Endothelial cell of umbilical vein (primary cell): ENCODE data around the gene KCNV2. TPM values are rescaled to one million over a fixed set of nuclear protein-coding genes. Genes with fewer than 3 reads are reported as not detected.

Experiments used
- BruUV-seq: library from RNA; stranded (reverse); fragments of 400-500 nt; replicated peaks from 2 replicates; lab custom pipeline; 2021; lab: Mats Ljungman, UMichigan
- CTCF ChIA-PET: fragments of 300-600, 350-600 bp; sonication (Branson Sonifier 250); formaldehyde crosslinking; loops from one replicate; lab custom pipeline; 2021; ENCODE audit warnings: antibody characterized with exemption, inconsistent platforms; lab: Charles Lee
- POLR2A ChIA-PET: fragments of 300-600, 350-600 bp; sonication (Branson Sonifier 250); formaldehyde crosslinking; loops from one replicate; lab custom pipeline; 2021; ENCODE audit warnings: antibody characterized with exemption, inconsistent platforms; lab: Charles Lee
- DNase-seq: peaks from one replicate; pipeline ENCODE4 v3.0.0-alpha.2; 2011; ENCODE audit warnings: low read depth, low spot score
- FAIRE-seq: peaks from 2 replicates; lab custom pipeline; 2011; peaks lifted over from hg19 to GRCh38; lab: Jason Lieb, UNC
- H2AFZ ChIP-seq: 2 replicates; pipeline ENCODE4 v1.6.0; 2012; ENCODE audit warnings: low read depth, low read length, control low read depth, inconsistent platforms
- H3K27ac ChIP-seq: 2 replicates; pipeline ENCODE4 v1.5.1; 2011; ENCODE audit warnings: low read depth, mild to moderate bottlenecking, control low read depth, low read length, moderate library complexity; ENCODE audit not compliant: insufficient read depth
- H3K27me3 ChIP-seq, 2 experiments: 2 replicates each; pipeline versions ENCODE4 v1.6.0 to v1.6.1; 2011; ENCODE audit warnings: low read length in 2 of 2, mixed read lengths in 1 of 2; ENCODE audit not compliant: control insufficient read depth in 2 of 2, insufficient read depth in 2 of 2
- H3K36me3 ChIP-seq, 2 experiments: 2 replicates in 1 of 2; 3 replicates in 1 of 2; pipeline ENCODE4 v1.5.1; 2011; ENCODE audit warnings: low read length in 2 of 2, mild to moderate bottlenecking in 1 of 2, moderate library complexity in 1 of 2; ENCODE audit not compliant: control insufficient read depth in 2 of 2, insufficient read depth in 2 of 2; ENCODE audit errors: extremely low read depth in 1 of 2
- H3K4me1 ChIP-seq: 3 replicates; pipeline ENCODE4 v1.5.1; 2011; ENCODE audit warnings: mild to moderate bottlenecking, low read length; ENCODE audit not compliant: control insufficient read depth, insufficient read depth; ENCODE audit errors: extremely low read depth
- H3K4me2 ChIP-seq: 2 replicates; pipeline ENCODE4 v1.6.1; 2011; ENCODE audit warnings: low read length, control low read depth, mixed read lengths; ENCODE audit not compliant: insufficient read depth
- H3K4me3 ChIP-seq, 3 experiments: fragments of 200-600 bp in 1 of 3; sonication (generic), shearing (Covaris generic) in 1 of 3; replicated peaks in 1 of 3; 2 replicates each; pipeline ENCODE4 v1.5.1; 2011 to 2016; ENCODE audit warnings: control low read depth in 3 of 3, low read length in 3 of 3, mild to moderate bottlenecking in 2 of 3, inconsistent platforms in 1 of 3, low read depth in 1 of 3, moderate library complexity in 1 of 3; ENCODE audit not compliant: insufficient read depth in 1 of 3
- H3K79me2 ChIP-seq: 2 replicates; pipeline ENCODE4 v1.6.0; 2012; ENCODE audit warnings: low read length, inconsistent platforms; ENCODE audit not compliant: control insufficient read depth, insufficient read depth
- H3K9ac ChIP-seq: replicated peaks from 2 replicates; pipeline ENCODE3; 2011; ENCODE audit warnings: low read length, control low read depth; ENCODE audit not compliant: insufficient read depth; ENCODE audit errors: extremely low read depth
- H3K9me1 ChIP-seq: replicated peaks from 3 replicates; pipeline ENCODE4 v1.6.0; 2011; ENCODE audit warnings: mild to moderate bottlenecking, low read length; ENCODE audit not compliant: control insufficient read depth, insufficient read depth; ENCODE audit errors: extremely low read depth
- H3K9me3 ChIP-seq: replicated peaks from 2 replicates; pipeline ENCODE4 v1.5.1; 2012; ENCODE audit warnings: low read length, inconsistent platforms; ENCODE audit not compliant: control insufficient read depth, insufficient read depth
- H4K20me1 ChIP-seq: replicated peaks from 2 replicates; pipeline ENCODE3; 2011; ENCODE audit warnings: mild to moderate bottlenecking, low read length; ENCODE audit not compliant: control insufficient read depth, insufficient read depth; ENCODE audit errors: extremely low read depth
- EZH2 ChIP-seq: IDR thresholded peaks from 2 replicates; pipeline ENCODE4 v1.6.1; 2012; ENCODE audit warnings: borderline replicate concordance, low read depth, mild to moderate bottlenecking, moderate library complexity, low read length, inconsistent platforms; ENCODE audit not compliant: severe bottlenecking
- FOS ChIP-seq: IDR thresholded peaks from 2 replicates; pipeline ENCODE4 v1.6.1; 2011; ENCODE audit warnings: mild to moderate bottlenecking, low read length, moderate library complexity, borderline replicate concordance; ENCODE audit not compliant: insufficient read depth
- GATA2 ChIP-seq: IDR thresholded peaks from 2 replicates; pipeline ENCODE4 v1.7.0; 2011; ENCODE audit warnings: low read depth, mild to moderate bottlenecking, moderate library complexity, mixed read lengths, low read length; ENCODE audit not compliant: insufficient read length, insufficient read depth
- JUN ChIP-seq: IDR thresholded peaks from 2 replicates; pipeline ENCODE4 v1.6.1; 2011; ENCODE audit warnings: borderline replicate concordance, low read depth; ENCODE audit not compliant: insufficient read length, insufficient read depth
- MYC ChIP-seq: IDR thresholded peaks from one replicate; pipeline ENCODE4 v1.6.1; 2011; ENCODE audit warnings: mild to moderate bottlenecking, low read depth, low read length
- POLR2A ChIP-seq: IDR thresholded peaks from 2 replicates; pipeline ENCODE4 v1.6.1; 2012; ENCODE audit warnings: low read depth, mild to moderate bottlenecking, control low read depth, low read length
- POLR2AphosphoS5 ChIP-seq: IDR thresholded peaks from 2 replicates; pipeline ENCODE4 v1.6.1; 2012; ENCODE audit warnings: low read depth, mild to moderate bottlenecking, control low read depth, low read length, moderate library complexity; ENCODE audit not compliant: insufficient read depth
- dilution Hi-C: fragments of 300-500 bp; cut with MboI; formaldehyde crosslinking; loops from one replicate; pipeline ENCODE4 v1.15.0; 2019; ENCODE audit warnings: low sequenced_read_pairs; ENCODE audit not compliant: extremely low pct_ligation_motif_present
- intact Hi-C: fragments of 100-400 bp; cut with micrococcal nuclease; formaldehyde crosslinking; loops from one replicate; pipeline ENCODE4 v1.10.0; 2022
- polyA plus RNA-seq, 4 experiments: library from polyadenylated mRNA; depleted of rRNA in 3 of 4; stranded (reverse) in 3 of 4; unstranded in 1 of 4; fragments of >200 nt; gene quantifications; 2 replicates each; pipeline versions ENCODE4 v1.2.1 to v1.2.3, GENCODE V29; 2011 to 2012; ENCODE audit warnings: missing spikeins in 1 of 4
- total RNA-seq: library from RNA; stranded (reverse); gene quantifications from 2 replicates; pipeline ENCODE4 v1.2.3, GENCODE V29; 2021
- TF ChIP-seq, protein P1 (sequence below): IDR thresholded peaks from 2 replicates; pipeline ENCODE4 v1.6.1; 2011; ENCODE audit not compliant: insufficient read depth, insufficient read length
- TF ChIP-seq, protein P2 (sequence below), 2 donors: IDR thresholded peaks; 1 replicate in 1 of 2; 2 replicates in 1 of 2; pipeline ENCODE4 v1.5.1; 2011; ENCODE audit warnings: low read length in 2 of 2, mild to moderate bottlenecking in 2 of 2, moderate library complexity in 2 of 2, control low read depth in 1 of 2, inconsistent platforms in 1 of 2, low read depth in 1 of 2; ENCODE audit not compliant: insufficient read depth in 1 of 2; ENCODE audit errors: extremely low read depth in 1 of 2

KCNV2 gene
- total and polyA plus RNA-seq, 2 donors (not counting 3 experiments of a cell fraction or from before 2014, with no cell fraction given) = not detected

DNA sequence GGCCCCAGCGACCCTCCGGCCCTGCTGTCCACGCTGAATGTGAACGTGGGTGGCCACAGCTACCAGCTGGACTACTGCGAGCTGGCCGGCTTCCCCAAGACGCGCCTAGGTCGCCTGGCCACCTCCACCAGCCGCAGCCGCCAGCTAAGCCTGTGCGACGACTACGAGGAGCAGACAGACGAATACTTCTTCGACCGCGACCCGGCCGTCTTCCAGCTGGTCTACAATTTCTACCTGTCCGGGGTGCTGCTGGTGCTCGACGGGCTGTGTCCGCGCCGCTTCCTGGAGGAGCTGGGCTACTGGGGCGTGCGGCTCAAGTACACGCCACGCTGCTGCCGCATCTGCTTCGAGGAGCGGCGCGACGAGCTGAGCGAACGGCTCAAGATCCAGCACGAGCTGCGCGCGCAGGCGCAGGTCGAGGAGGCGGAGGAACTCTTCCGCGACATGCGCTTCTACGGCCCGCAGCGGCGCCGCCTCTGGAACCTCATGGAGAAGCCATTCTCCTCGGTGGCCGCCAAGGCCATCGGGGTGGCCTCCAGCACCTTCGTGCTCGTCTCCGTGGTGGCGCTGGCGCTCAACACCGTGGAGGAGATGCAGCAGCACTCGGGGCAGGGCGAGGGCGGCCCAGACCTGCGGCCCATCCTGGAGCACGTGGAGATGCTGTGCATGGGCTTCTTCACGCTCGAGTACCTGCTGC is 839 bp downstream of the KCNV2 start:
- Histone ChIP-seq H2AFZ (no peak overlapping the region), H3K4me1 (no peaks in the 10 kb centered on the region), H3K9ac (no peak overlapping the region), H3K9me3 (no peaks in the 10 kb centered on the region), H3K27ac (no peak overlapping the region), H3K9me1 (peaks cover 2% of the 10 kb centered on the region), H3K27me3 (no peaks in the 10 kb centered on the region), H3K79me2 (no peaks in the 10 kb centered on the region), H3K4me2 (no peak overlapping the region), H3K4me3 (no peak overlapping the region), H3K36me3 (no peaks in the 10 kb centered on the region), H4K20me1 (no peaks in the 10 kb centered on the region)
- no peak for FAIRE-seq
- intact Hi-C loops (no loop called here), dilution Hi-C loops (no loop called here)
- ChIA-PET CTCF (interaction anchor here (3.1 kb wide), 1 partner anchor 9 kb away, joined by 14 read pairs; no protein-coding TSS in a partner anchor), POLR2A (no interaction called here)
- BruUV-seq = no TSS peak
- DNase-seq = no peak
- no peak for TF ChIP-seq EZH2
- no peak for TF ChIP-seq JUN
- no peak for TF ChIP-seq POLR2AphosphoS5
- TF ChIP-seq POLR2A = no peak
- TF ChIP-seq MYC = no peak
- no peak for TF ChIP-seq GATA2
- TF ChIP-seq, protein P1, sequence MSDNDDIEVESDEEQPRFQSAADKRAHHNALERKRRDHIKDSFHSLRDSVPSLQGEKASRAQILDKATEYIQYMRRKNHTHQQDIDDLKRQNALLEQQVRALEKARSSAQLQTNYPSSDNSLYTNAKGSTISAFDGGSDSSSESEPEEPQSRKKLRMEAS = no peak
- no peak for TF ChIP-seq FOS
- TF ChIP-seq, protein P2, sequence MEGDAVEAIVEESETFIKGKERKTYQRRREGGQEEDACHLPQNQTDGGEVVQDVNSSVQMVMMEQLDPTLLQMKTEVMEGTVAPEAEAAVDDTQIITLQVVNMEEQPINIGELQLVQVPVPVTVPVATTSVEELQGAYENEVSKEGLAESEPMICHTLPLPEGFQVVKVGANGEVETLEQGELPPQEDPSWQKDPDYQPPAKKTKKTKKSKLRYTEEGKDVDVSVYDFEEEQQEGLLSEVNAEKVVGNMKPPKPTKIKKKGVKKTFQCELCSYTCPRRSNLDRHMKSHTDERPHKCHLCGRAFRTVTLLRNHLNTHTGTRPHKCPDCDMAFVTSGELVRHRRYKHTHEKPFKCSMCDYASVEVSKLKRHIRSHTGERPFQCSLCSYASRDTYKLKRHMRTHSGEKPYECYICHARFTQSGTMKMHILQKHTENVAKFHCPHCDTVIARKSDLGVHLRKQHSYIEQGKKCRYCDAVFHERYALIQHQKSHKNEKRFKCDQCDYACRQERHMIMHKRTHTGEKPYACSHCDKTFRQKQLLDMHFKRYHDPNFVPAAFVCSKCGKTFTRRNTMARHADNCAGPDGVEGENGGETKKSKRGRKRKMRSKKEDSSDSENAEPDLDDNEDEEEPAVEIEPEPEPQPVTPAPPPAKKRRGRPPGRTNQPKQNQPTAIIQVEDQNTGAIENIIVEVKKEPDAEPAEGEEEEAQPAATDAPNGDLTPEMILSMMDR (IDR thresholded peaks at IDR 0.05; ENCODE audit: extremely low read depth in 1 of 2, insufficient read depth in 1 of 2, low read depth in 1 of 2, low read length in 2 of 2) = no peak
